Sigmoid colon (tissue), 7 donors: ENCODE results near the gene ANKRD10. TPM values are rescaled to one million over a fixed set of nuclear protein-coding genes. Genes with fewer than 3 reads are reported as not detected.

Experiments
- DNase-seq: peaks from one replicate; pipeline ENCODE4 v3.0.0-alpha.2; 2019
- H3K27ac ChIP-seq, 4 donors: fragments of 200-600 bp; sonication (generic); one replicate each; pipeline ENCODE4 v1.5.1; 2016 to 2019; ENCODE audit warnings: mild to moderate bottlenecking in 1 of 4
- H3K27me3 ChIP-seq, 3 donors: fragments of 200-600 bp; sonication (generic); one replicate each; pipeline ENCODE4 v1.5.1; 2019; ENCODE audit warnings: mild to moderate bottlenecking in 1 of 3
- H3K36me3 ChIP-seq, 4 donors: fragments of 200-600 bp; sonication (generic); one replicate each; pipeline ENCODE4 v1.5.1; 2016 to 2019
- H3K4me1 ChIP-seq, 4 donors: fragments of 200-600 bp; sonication (generic); one replicate each; pipeline ENCODE4 v1.5.1; 2017 to 2019
- H3K4me3 ChIP-seq, 4 donors: fragments of 200-600 bp; sonication (generic); one replicate each; pipeline ENCODE4 v1.5.1; 2017 to 2019; ENCODE audit warnings: mild to moderate bottlenecking in 2 of 4, moderate library complexity in 1 of 4
- H3K9me3 ChIP-seq, 4 donors: fragments of 200-600 bp in 3 of 4; sonication (generic) in 3 of 4; one replicate each; pipeline versions ENCODE4 v1.5.1 to v1.6.1; 2013 to 2019
- CTCF ChIP-seq, 4 experiments: fragments of 450-650 bp in 3 of 4; fragments of 200-600 bp in 1 of 4; IDR thresholded peaks; one replicate each; pipeline ENCODE4 v1.5.1; 2016 to 2019; ENCODE audit warnings: antibody characterized with exemption in 4 of 4, mild to moderate bottlenecking in 3 of 4, moderate library complexity in 2 of 4
- EP300 ChIP-seq, 4 donors: sonication (generic); formaldehyde crosslinking; IDR thresholded peaks; one replicate each; pipeline ENCODE4 v1.6.1; 2017; ENCODE audit warnings: antibody characterized with exemption in 4 of 4
- POLR2A ChIP-seq, 2 donors: fragments of 450-650 bp; IDR thresholded peaks; one replicate each; pipeline ENCODE4 v1.6.1; 2016; ENCODE audit warnings: antibody characterized with exemption in 2 of 2, mild to moderate bottlenecking in 2 of 2, moderate library complexity in 2 of 2
- POLR2AphosphoS5 ChIP-seq, 4 donors: sonication (generic); formaldehyde crosslinking; IDR thresholded peaks; one replicate each; pipeline ENCODE4 v1.6.1; 2017; ENCODE audit warnings: antibody characterized with exemption in 4 of 4
- WGBS, 2 donors: extraction: QIAGEN DNeasy Blood & Tissue Kit; methylation state at CpG; one replicate each; pipeline ENCODE4 v1.1.7; 2013; 5-methylcytosine and 5-hydroxymethylcytosine counted together
- intact Hi-C: fragments of 100-400 bp; cut with DNase I; formaldehyde crosslinking; loops from one replicate; pipeline ENCODE4 v1.15.1; 2023
- polyA plus RNA-seq, 3 donors: library from polyadenylated mRNA; stranded (reverse); fragments of 200-250 nt; gene quantifications; one replicate each; pipeline ENCODE4 v1.2.3, GENCODE V29; 2013
- total RNA-seq, 4 donors: library from RNA; depleted of rRNA; stranded (reverse); fragments of >200 nt; gene quantifications; one replicate each; pipeline ENCODE4 v1.1.0, GENCODE V29; 2016
- donor health status: healthy with polysubstance abuse.
- donor health status: Bipolar disorder and iron deficiency.
- donor health status: healthy.

The ANKRD10 gene
- total and polyA plus RNA-seq, 7 donors: 41.4 to 179 (median 141) TPM

GRCh38 chr13:110882972-110883371 lies 31.9 kb downstream of the ANKRD10 start:
- H3K9me3 ChIP-seq: no peaks in the 10 kb centered on the region
- DNase-seq: no peak
- TF ChIP-seq CTCF (IDR thresholded peaks at IDR 0.05) (no peak), POLR2AphosphoS5 (IDR thresholded peaks at IDR 0.05) (no peak), POLR2A (IDR thresholded peaks at IDR 0.05) (no peak), EP300 (IDR thresholded peaks at IDR 0.05) (no peak)
- no peaks in the 10 kb centered on the region for H3K27me3 ChIP-seq
- H3K36me3 ChIP-seq: no peaks in the 10 kb centered on the region
- intact Hi-C loops: no loop called here
- no peak overlapping the region for H3K27ac ChIP-seq
- H3K4me1 ChIP-seq: peaks cover 0 to 9% (median 6%) of the 10 kb centered on the region in 4 donors
- WGBS, 2 donors: 66 to 68% methylated on average over 2 of the region's 2 CpGs
- no peak overlapping the region for H3K4me3 ChIP-seq

- Histone ChIP-seq H3K27ac (no peak overlapping the region), H3K36me3 (no peaks in the 10 kb centered on the region), H3K9me3 (no peaks in the 10 kb centered on the region), H3K4me3 (no peak overlapping the region), H3K4me1 (no peaks in the 10 kb centered on the region), H3K27me3 (no peaks in the 10 kb centered on the region)
- WGBS, 2 donors: 69 to 83% methylated on average over 13 of the region's 13 CpGs
- intact Hi-C loops: no loop called here
- no peak for DNase-seq
- TF ChIP-seq POLR2A (IDR thresholded peaks at IDR 0.05) (no peak), CTCF (IDR thresholded peaks at IDR 0.05) (no peak), EP300 (IDR thresholded peaks at IDR 0.05) (no peak), POLR2AphosphoS5 (IDR thresholded peaks at IDR 0.05) (no peak)
These were observed 32.8 kb downstream of the ANKRD10 start for GRCh38 chr13:110881839-110882627.

GRCh38 chr13:110880627-110881026 lies 34.2 kb downstream of the ANKRD10 start:
- 94 to 95% methylated on average over 7 of the region's 7 CpGs for WGBS, 2 donors
- DNase-seq: no peak
- H3K9me3 ChIP-seq: no peaks in the 10 kb centered on the region
- no peaks in the 10 kb centered on the region for H3K36me3 ChIP-seq
- no peaks in the 10 kb centered on the region for H3K27me3 ChIP-seq
- no peak overlapping the region for H3K27ac ChIP-seq
- no peak for TF ChIP-seq POLR2A (IDR thresholded peaks at IDR 0.05)
- no peak for TF ChIP-seq CTCF (IDR thresholded peaks at IDR 0.05)
- no peak for TF ChIP-seq EP300 (IDR thresholded peaks at IDR 0.05)
- TF ChIP-seq POLR2AphosphoS5 (IDR thresholded peaks at IDR 0.05): no peak
- intact Hi-C loops: no loop called here
- H3K4me1 ChIP-seq: no peaks in the 10 kb centered on the region
- no peak overlapping the region for H3K4me3 ChIP-seq

GRCh38 chr13:110879482-110879881 lies 35.4 kb downstream of the ANKRD10 start:
- H3K36me3 ChIP-seq: no peaks in the 10 kb centered on the region
- WGBS, 2 donors: 95 to 96% methylated on average over 15 of the region's 15 CpGs
- peaks cover 0 to 8% (median 8%) of the 10 kb centered on the region in 4 donors for H3K4me1 ChIP-seq
- no peak overlapping the region for H3K4me3 ChIP-seq
- H3K27ac ChIP-seq: no peak overlapping the region
- intact Hi-C loops: no loop called here
- no peaks in the 10 kb centered on the region for H3K9me3 ChIP-seq
- TF ChIP-seq EP300 (IDR thresholded peaks at IDR 0.05): no peak
- TF ChIP-seq POLR2A (IDR thresholded peaks at IDR 0.05): no peak
- no peak for TF ChIP-seq POLR2AphosphoS5 (IDR thresholded peaks at IDR 0.05)
- TF ChIP-seq CTCF (IDR thresholded peaks at IDR 0.05): no peak
- no peaks in the 10 kb centered on the region for H3K27me3 ChIP-seq
- DNase-seq: no peak
